Sigmoid colon (tissue), 7 donors: ENCODE results near the gene PSG7. TPM values are rescaled to one million over a fixed set of nuclear protein-coding genes. Genes with fewer than 3 reads are reported as not detected.
A peak's percentile ranks its signal among the peaks of the same experiment; 100 is the strongest.
"Not testable (repeated sequence)": the region's sequence is repeated elsewhere in the genome, so short reads cannot be mapped to it uniquely, and the experiment has no call there.

Experiments used
- DNase-seq: peaks from one replicate; pipeline ENCODE4 v3.0.0-alpha.2; 2019
- H3K27ac ChIP-seq, 4 donors: fragments of 200-600 bp; sonication (generic); one replicate each; pipeline ENCODE4 v1.5.1; 2016 to 2019; ENCODE audit warnings: mild to moderate bottlenecking in 1 of 4
- H3K27me3 ChIP-seq, 3 donors: fragments of 200-600 bp; sonication (generic); one replicate each; pipeline ENCODE4 v1.5.1; 2019; ENCODE audit warnings: mild to moderate bottlenecking in 1 of 3
- H3K36me3 ChIP-seq, 4 donors: fragments of 200-600 bp; sonication (generic); one replicate each; pipeline ENCODE4 v1.5.1; 2016 to 2019
- H3K4me1 ChIP-seq, 4 donors: fragments of 200-600 bp; sonication (generic); one replicate each; pipeline ENCODE4 v1.5.1; 2017 to 2019
- H3K4me3 ChIP-seq, 4 donors: fragments of 200-600 bp; sonication (generic); one replicate each; pipeline ENCODE4 v1.5.1; 2017 to 2019; ENCODE audit warnings: mild to moderate bottlenecking in 2 of 4, moderate library complexity in 1 of 4
- H3K9me3 ChIP-seq, 4 donors: fragments of 200-600 bp in 3 of 4; sonication (generic) in 3 of 4; one replicate each; pipeline versions ENCODE4 v1.5.1 to v1.6.1; 2013 to 2019
- EP300 ChIP-seq, 4 donors: sonication (generic); formaldehyde crosslinking; IDR thresholded peaks; one replicate each; pipeline ENCODE4 v1.6.1; 2017; ENCODE audit warnings: antibody characterized with exemption in 4 of 4
- POLR2A ChIP-seq, 2 donors: fragments of 450-650 bp; IDR thresholded peaks; one replicate each; pipeline ENCODE4 v1.6.1; 2016; ENCODE audit warnings: antibody characterized with exemption in 2 of 2, mild to moderate bottlenecking in 2 of 2, moderate library complexity in 2 of 2
- POLR2AphosphoS5 ChIP-seq, 4 donors: sonication (generic); formaldehyde crosslinking; IDR thresholded peaks; one replicate each; pipeline ENCODE4 v1.6.1; 2017; ENCODE audit warnings: antibody characterized with exemption in 4 of 4
- WGBS, 2 donors: extraction: QIAGEN DNeasy Blood & Tissue Kit; methylation state at CpG; one replicate each; pipeline ENCODE4 v1.1.7; 2013; 5-methylcytosine and 5-hydroxymethylcytosine counted together
- intact Hi-C: fragments of 100-400 bp; cut with DNase I; formaldehyde crosslinking; loops from one replicate; pipeline ENCODE4 v1.15.1; 2023
- polyA plus RNA-seq, 3 donors: library from polyadenylated mRNA; stranded (reverse); fragments of 200-250 nt; gene quantifications; one replicate each; pipeline ENCODE4 v1.2.3, GENCODE V29; 2013
- total RNA-seq, 4 donors: library from RNA; depleted of rRNA; stranded (reverse); fragments of >200 nt; gene quantifications; one replicate each; pipeline ENCODE4 v1.1.0, GENCODE V29; 2016
- TF ChIP-seq, protein P1 (sequence below), 4 experiments: fragments of 450-650 bp in 3 of 4; fragments of 200-600 bp in 1 of 4; IDR thresholded peaks; one replicate each; pipeline ENCODE4 v1.5.1; 2016 to 2019; ENCODE audit warnings: antibody characterized with exemption in 4 of 4, mild to moderate bottlenecking in 3 of 4, moderate library complexity in 2 of 4
- donor health status: healthy with polysubstance abuse.
- donor health status: Bipolar disorder and iron deficiency.
- donor health status: healthy.

Gene PSG7
- total and polyA plus RNA-seq, 7 donors: not detected

DNA sequence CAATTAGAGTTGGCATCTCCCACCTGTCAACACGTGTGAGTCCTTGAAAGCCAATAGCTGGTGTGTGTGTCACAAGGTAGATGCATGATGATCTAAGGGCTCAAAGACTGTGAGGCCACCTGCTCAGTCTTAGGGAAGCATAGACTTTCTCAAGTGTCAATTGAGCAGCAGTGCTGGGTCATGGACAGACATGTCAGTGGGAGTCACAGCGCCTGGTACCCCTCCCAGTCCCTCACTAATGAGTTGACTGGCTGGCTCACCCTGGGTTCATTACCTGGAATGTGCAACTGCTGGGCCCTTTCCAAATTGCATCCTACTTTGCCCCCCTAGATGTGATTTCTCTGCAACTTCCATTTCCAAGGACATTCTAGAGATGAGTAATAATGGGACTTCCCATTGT is 10.2 kb downstream of the PSG7 start:
- TF ChIP-seq, protein P1, sequence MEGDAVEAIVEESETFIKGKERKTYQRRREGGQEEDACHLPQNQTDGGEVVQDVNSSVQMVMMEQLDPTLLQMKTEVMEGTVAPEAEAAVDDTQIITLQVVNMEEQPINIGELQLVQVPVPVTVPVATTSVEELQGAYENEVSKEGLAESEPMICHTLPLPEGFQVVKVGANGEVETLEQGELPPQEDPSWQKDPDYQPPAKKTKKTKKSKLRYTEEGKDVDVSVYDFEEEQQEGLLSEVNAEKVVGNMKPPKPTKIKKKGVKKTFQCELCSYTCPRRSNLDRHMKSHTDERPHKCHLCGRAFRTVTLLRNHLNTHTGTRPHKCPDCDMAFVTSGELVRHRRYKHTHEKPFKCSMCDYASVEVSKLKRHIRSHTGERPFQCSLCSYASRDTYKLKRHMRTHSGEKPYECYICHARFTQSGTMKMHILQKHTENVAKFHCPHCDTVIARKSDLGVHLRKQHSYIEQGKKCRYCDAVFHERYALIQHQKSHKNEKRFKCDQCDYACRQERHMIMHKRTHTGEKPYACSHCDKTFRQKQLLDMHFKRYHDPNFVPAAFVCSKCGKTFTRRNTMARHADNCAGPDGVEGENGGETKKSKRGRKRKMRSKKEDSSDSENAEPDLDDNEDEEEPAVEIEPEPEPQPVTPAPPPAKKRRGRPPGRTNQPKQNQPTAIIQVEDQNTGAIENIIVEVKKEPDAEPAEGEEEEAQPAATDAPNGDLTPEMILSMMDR (IDR thresholded peaks at IDR 0.05): no peak
- intact Hi-C loops: no loop called here

DNA sequence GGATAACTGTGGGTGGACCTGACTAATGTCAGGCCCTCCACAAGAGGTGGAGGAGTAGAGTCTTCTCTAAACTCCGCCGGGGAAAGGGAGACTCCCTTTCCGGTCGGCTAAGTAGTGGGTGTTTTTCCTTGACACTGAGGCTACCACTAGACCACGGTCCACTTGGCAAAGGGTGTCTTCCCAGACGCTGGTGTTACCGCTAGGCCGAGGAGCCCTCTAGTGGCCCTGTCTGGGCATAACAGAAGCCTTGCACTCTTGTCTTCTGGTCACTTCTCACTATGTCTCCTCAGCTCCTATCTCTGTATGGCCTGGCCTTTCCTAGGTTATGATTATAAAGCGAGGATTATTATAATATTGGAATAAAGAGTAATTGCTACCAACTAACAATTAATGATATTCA is 13.9 kb downstream of the PSG7 start:
- H3K36me3 ChIP-seq, intact Hi-C loops, H3K27me3 ChIP-seq, H3K9me3 ChIP-seq, DNase-seq, H3K27ac ChIP-seq, H3K4me3 ChIP-seq, H3K4me1 ChIP-seq: not testable (repeated sequence)
- 45 to 47% methylated on average over 9 of the region's 9 CpGs for WGBS, 2 donors
- TF ChIP-seq, protein P1 (IDR thresholded peaks at IDR 0.05): peak in 3 of 4 experiments; percentile 4 to 46 (median 22)

More for the DNA sequence above, 10.2 kb downstream of the PSG7 start:
- DNase-seq: no peak
- H3K36me3 ChIP-seq: no peaks in the 10 kb centered on the region
- H3K4me3 ChIP-seq: no peak overlapping the region
- H3K4me1 ChIP-seq: no peaks in the 10 kb centered on the region
- H3K9me3 ChIP-seq: no peaks in the 10 kb centered on the region
- WGBS, 2 donors: 58 to 59% methylated on average over 2 of the region's 2 CpGs
- H3K27me3 ChIP-seq: no peaks in the 10 kb centered on the region
- H3K27ac ChIP-seq: no peak overlapping the region

DNA sequence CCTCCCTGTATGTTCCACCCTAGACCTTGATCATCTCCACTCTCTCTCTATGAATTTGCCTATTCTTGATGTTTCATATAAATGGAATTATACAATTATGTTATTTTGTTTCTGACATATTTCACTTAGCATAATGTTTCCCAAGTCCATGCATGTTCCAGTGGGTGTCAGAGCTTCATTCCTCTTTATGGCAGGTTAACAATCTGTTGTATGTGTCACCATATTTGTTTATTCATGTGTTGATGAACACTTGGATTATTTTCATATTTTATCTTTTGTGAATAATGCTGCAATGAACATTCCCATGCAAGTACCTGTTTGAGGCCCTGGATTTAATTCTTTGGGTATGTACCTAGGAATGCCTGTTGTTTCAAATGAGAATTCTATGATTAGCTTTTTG is 16.0 kb downstream of the PSG7 start:
- H3K4me1 ChIP-seq, H3K9me3 ChIP-seq, H3K4me3 ChIP-seq, DNase-seq, intact Hi-C loops, H3K27me3 ChIP-seq, H3K27ac ChIP-seq, H3K36me3 ChIP-seq: not testable (repeated sequence)

DNA sequence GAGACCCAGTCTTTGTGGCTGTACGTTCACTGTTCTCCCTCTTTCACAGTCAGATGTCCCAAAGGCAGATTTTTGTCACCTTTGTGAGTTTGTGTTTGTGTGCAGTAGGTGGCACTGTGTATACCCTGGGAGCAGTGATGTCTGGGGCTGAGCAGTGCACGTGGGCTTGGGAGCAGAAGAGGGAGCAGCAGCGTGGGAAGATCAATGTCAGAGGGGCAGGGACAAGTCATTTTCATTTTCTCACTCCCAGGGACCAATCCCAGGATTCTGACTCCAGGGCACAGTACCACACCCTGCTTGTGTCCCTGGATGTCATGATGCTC is 17.3 kb downstream of the PSG7 start:
- intact Hi-C loops: no loop called here

DNA sequence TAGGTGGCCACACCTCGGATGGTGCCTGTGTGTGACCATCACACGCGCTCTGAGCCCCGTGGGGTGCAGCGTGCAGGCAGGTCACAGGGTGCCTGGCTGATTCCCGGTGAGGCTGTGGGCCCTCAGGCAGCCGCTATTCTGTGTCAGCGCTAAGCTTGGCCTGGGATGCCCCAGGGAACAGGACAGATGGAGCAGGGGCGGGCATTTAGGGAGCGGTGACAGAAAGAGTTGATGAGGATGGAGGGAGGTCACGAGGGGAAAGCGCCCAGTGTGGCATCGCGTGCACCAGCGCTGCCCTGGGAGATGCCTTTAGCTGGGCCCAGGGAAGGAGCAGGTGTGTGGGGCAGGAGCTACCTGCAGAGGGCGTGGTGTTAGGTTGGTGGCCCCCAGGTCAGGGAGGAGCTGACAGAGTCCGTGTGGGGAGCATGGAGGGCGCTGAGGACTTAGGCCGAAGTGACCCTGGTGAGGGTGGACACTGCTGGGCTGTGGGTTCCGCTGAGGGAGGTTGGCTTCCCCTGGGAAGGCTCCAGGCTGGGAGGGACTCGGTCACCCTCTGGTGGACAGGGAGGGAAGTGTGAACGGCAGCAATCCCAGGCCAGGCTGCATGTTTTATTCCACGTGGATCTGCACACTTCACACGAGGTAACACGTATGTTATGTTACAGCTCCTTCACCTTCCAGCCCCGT is 17.8 kb downstream of the PSG7 start:
- H3K36me3 ChIP-seq, DNase-seq, H3K27me3 ChIP-seq, H3K4me1 ChIP-seq, intact Hi-C loops, H3K9me3 ChIP-seq, H3K4me3 ChIP-seq, H3K27ac ChIP-seq: not testable (repeated sequence)
- WGBS, 2 donors: 69 to 73% methylated on average over 26 of the region's 26 CpGs
- TF ChIP-seq, protein P1 (IDR thresholded peaks at IDR 0.05): peak in 1 of 4 experiments; percentile 25

More for the DNA sequence above, 17.3 kb downstream of the PSG7 start:
- Histone ChIP-seq H3K27me3 (no peaks in the 10 kb centered on the region), H3K4me1 (no peaks in the 10 kb centered on the region), H3K27ac (no peak overlapping the region), H3K9me3 (no peaks in the 10 kb centered on the region), H3K4me3 (no peak overlapping the region), H3K36me3 (no peaks in the 10 kb centered on the region)
- no peak for DNase-seq
- TF ChIP-seq, protein P1 (IDR thresholded peaks at IDR 0.05): no peak
- TF ChIP-seq POLR2AphosphoS5 (IDR thresholded peaks at IDR 0.05) (no peak), POLR2A (IDR thresholded peaks at IDR 0.05) (no peak), EP300 (IDR thresholded peaks at IDR 0.05) (no peak)
- WGBS, 2 donors: 15 to 20% methylated on average over 3 of the region's 3 CpGs

DNA sequence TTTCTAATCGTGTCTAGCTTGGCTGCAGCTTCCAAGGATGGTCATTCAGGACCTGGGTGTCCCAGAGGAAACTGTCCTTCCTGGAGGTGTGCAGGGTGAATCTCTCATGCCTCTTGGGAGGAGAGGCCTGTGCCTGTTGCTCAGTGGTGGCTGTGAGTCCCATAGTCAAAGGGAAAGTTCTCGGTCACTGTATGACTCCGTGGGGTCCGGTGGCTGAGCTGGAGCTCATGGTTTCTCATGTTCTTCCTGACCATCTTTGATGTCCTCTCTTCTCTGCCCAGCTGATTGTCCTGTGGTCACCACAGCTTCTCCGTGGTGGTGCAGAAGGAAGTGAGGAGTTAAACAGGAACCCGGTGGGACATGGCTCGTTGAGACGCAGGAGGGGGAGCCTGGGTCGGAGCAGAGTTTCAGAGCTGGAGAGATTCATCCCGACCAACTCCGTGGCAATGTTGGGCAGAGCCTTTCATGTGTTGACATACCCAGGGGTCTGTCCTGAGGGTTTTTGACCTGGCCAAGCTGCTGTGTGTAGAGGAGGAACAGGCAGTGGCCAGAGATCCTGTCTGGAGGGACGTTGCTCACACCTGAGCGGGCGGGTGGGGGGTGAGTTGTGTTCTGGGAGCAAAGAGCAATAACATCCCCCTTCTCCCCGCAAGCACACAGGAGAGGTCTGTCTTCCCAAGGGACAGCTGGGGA is 18.5 kb downstream of the PSG7 start:
- H3K27ac ChIP-seq, DNase-seq, H3K9me3 ChIP-seq, H3K27me3 ChIP-seq, H3K4me1 ChIP-seq, H3K36me3 ChIP-seq, intact Hi-C loops, H3K4me3 ChIP-seq: not testable (repeated sequence)
- whole genome bisulfite sequencing, 2 donors: 76 to 78% methylated on average over 15 of the region's 15 CpGs

DNA sequence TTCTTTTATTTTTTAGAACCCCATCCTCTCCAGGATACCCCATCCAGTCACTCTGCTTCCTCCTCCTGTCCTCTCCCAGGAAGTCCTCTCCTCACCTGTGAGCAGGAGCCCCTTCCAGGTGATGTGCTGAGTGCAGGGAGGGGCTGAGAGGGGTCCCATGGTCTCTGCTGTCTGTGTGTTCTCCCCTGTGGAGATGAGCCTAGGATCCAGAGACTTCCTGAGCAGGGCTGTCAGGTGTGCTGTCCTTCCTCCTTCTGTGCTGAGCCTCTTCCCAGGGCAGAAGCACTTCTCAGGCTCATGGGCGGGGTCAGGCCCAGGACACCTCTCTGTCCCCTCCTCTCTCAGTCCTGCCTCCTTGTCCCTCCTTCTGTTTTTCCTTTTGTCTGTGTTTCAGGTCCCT is 19.4 kb downstream of the PSG7 start, which contains the start of gene PSG6:
TSS of gene PSG6 (minus strand) at position 261 of the 400 bp plus-strand sequence. CDS start at position 159, 102 bp downstream.
- intact Hi-C loops, H3K4me1 ChIP-seq, H3K36me3 ChIP-seq, H3K4me3 ChIP-seq, H3K9me3 ChIP-seq, H3K27ac ChIP-seq, H3K27me3 ChIP-seq, DNase-seq: not testable (repeated sequence)
- WGBS, 2 donors: 36 to 74% methylated on average over 1 of the region's 1 CpG

DNA sequence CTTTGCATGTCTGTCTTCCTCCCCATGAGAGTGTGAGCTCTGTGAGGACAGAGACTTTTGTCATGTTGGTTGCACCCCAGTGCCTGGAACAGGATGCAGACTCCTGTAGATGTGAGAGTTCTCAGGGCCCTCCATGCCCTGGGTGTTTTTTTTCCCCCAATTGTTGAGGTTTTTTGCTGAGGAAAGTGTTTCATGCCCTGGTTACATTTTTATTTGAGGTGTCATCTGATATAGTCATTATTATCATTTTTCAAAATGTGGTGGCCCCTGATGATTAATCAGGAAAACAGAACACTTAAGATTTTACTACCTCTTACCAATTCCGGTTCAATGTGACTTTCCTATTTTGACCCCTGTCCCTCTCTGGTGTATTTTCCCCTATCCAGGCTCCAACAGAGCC is 20.1 kb downstream of the PSG7 start:
- H3K9me3 ChIP-seq, DNase-seq, H3K27me3 ChIP-seq, H3K4me1 ChIP-seq, H3K4me3 ChIP-seq, H3K36me3 ChIP-seq, H3K27ac ChIP-seq, intact Hi-C loops: not testable (repeated sequence)
- WGBS, 2 donors: 76 to 84% methylated on average over 1 of the region's 1 CpG
